ENCODE results near the gene IQCH.

- TF ChIP-seq POLR2AphosphoS5 (IDR thresholded peaks at IDR 0.05) (no peak), POLR2A (IDR thresholded peaks at IDR 0.05) (no peak)
- TF ChIP-seq, protein P1, sequence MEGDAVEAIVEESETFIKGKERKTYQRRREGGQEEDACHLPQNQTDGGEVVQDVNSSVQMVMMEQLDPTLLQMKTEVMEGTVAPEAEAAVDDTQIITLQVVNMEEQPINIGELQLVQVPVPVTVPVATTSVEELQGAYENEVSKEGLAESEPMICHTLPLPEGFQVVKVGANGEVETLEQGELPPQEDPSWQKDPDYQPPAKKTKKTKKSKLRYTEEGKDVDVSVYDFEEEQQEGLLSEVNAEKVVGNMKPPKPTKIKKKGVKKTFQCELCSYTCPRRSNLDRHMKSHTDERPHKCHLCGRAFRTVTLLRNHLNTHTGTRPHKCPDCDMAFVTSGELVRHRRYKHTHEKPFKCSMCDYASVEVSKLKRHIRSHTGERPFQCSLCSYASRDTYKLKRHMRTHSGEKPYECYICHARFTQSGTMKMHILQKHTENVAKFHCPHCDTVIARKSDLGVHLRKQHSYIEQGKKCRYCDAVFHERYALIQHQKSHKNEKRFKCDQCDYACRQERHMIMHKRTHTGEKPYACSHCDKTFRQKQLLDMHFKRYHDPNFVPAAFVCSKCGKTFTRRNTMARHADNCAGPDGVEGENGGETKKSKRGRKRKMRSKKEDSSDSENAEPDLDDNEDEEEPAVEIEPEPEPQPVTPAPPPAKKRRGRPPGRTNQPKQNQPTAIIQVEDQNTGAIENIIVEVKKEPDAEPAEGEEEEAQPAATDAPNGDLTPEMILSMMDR (IDR thresholded peaks at IDR 0.05), result no peak
Observed at GRCh38 chr15:67460521-67460920, 205.9 kb downstream of the IQCH start.
